ENCODE measurements around the gene IRX4. TPM values are rescaled to one million over a fixed set of nuclear protein-coding genes. Genes with fewer than 3 reads are reported as not detected.
A peak's percentile ranks its signal among the peaks of the same experiment; 100 is the strongest.

Gene IRX4
- total and polyA plus RNA-seq, 9 of the 15 experiments (the other 6 are each of a cell fraction or from before 2014, with no cell fraction given) = not detected

DNA sequence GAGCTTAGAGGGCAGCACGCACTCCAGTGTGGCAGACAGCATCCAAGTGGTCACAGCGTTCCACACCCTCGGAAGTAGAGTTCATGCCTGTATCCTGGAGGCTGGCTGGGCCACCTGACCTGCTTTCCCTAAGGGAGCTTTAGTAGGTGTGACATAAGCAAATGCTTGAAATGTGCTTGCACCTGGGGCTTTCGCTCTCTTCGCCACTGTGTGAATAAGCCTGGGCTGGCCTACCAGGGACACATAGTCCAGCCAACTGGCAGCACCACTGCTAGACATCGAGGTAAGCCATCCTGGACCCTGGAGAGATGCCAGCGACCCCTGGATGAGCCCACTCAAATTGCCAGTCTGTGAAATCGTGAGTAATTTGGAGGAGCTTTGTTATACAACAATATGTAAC lies 24.9 kb upstream of the IRX4 start (continued):
- no peak for TF ChIP-seq ZNF23 (CRISPR knock-in tag; IDR thresholded peaks at IDR 0.05)
- TF ChIP-seq CHD2 (IDR thresholded peaks at IDR 0.05; ENCODE audit: low read depth, low read length) = no peak
- no peak for TF ChIP-seq ZNF395 (CRISPR knock-in tag; IDR thresholded peaks at IDR 0.05)

DNA sequence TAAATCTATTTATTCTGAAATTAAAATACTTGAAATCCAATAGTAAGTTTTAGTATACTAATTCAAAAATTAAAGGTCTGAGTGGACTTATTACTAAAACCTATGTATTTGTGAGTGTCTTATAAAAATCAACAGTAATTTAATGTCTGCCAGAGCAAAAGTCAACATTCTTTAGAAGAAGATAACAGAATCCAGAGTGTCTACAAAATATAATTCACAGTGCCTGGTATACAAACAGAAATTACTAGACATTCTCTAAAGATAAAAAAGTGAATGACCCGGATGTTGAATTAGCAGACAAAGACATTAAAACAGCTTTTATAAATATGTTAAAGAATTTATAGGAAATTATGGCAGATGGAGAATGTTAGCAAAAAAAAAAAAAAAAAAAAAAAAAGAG lies 22.4 kb upstream of the IRX4 start:
- 0% methylated on average over 1 of the region's 1 CpG for WGBS (ENCODE audit: insufficient coverage, low coverage, missing lambda C conversion rate)
- H3K9me1 ChIP-seq (ENCODE audit: control insufficient read depth, insufficient read depth, low read length) = no peaks in the 10 kb centered on the region
- no peaks in the 10 kb centered on the region; the same call in 1 of the 2 replicates for H4K20me1 ChIP-seq (replicated peaks; ENCODE audit: control insufficient read depth, insufficient read depth, low read length)
- intact Hi-C loops (cut with micrococcal nuclease) (no loop called here), in situ Hi-C loops (cut with MboI) (no loop called here)
- H3K27me3 ChIP-seq (ENCODE audit: control insufficient read depth in 2 of 2, insufficient read depth in 2 of 2, low read length in 2 of 2) = peaks cover 13 to 41% of the 10 kb centered on the region in 2 experiments; a peak in 4 of 5 replicates
- H3K36me3 ChIP-seq (ENCODE audit: control insufficient read depth, insufficient read depth, low read length) = no peaks in the 10 kb centered on the region
- ChIA-PET POLR2A (no interaction called here), CTCF (ENCODE audit: low intra/inter-chr PET ratio) (no interaction called here)
- DNase-seq (ENCODE audit: extremely low read depth in 1 of 4, low spot score in 3 of 4) (no peak), ATAC-seq (no peak), FAIRE-seq (no peak)
- no peak overlapping the region for H2AFZ ChIP-seq (ENCODE audit: low read depth, low read length)
- TF ChIP-seq RBM25 (IDR thresholded peaks at IDR 0.05; ENCODE audit: low read depth, low read length, severe bottlenecking) (peak; percentile 12), EWSR1 (IDR thresholded peaks at IDR 0.05; ENCODE audit: borderline replicate concordance, low read depth, partially characterized antibody) (no peak)
- TF ChIP-seq, protein P1, sequence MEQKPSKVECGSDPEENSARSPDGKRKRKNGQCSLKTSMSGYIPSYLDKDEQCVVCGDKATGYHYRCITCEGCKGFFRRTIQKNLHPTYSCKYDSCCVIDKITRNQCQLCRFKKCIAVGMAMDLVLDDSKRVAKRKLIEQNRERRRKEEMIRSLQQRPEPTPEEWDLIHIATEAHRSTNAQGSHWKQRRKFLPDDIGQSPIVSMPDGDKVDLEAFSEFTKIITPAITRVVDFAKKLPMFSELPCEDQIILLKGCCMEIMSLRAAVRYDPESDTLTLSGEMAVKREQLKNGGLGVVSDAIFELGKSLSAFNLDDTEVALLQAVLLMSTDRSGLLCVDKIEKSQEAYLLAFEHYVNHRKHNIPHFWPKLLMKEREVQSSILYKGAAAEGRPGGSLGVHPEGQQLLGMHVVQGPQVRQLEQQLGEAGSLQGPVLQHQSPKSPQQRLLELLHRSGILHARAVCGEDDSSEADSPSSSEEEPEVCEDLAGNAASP (IDR thresholded peaks at IDR 0.05) = no peak
- H3K4me1 ChIP-seq (replicated peaks in 1 of 2; ENCODE audit: control insufficient read depth in 2 of 2, insufficient read depth in 2 of 2, low read length in 2 of 2) = no peaks in the 10 kb centered on the region
- no peak overlapping the region for H3K4me2 ChIP-seq (ENCODE audit: insufficient read depth, low read length)
- H3K9ac ChIP-seq (ENCODE audit: insufficient read depth in 1 of 2, low read depth in 2 of 2, low read length in 2 of 2) = no peak overlapping the region
- no peaks in the 10 kb centered on the region; the same call in 1 of the 2 replicates for H3K9me3 ChIP-seq (replicated peaks; ENCODE audit: control insufficient read depth, insufficient read depth, low read depth, low read length)
- BruUV-seq (replicated peaks) = no TSS peak
- H3K79me2 ChIP-seq (ENCODE audit: control insufficient read depth, insufficient read depth, low read length) = no peaks in the 10 kb centered on the region
- H3K27ac ChIP-seq (ENCODE audit: extremely low read depth, low read depth, low read length) = no peak overlapping the region
- no peak overlapping the region for H3K4me3 ChIP-seq

All from K562 (cell line).